Vagina (tissue), 2 donors: ENCODE data around the gene SLC16A11. TPM values are rescaled to one million over a fixed set of nuclear protein-coding genes. Genes with fewer than 3 reads are reported as not detected.
"Not testable (repeated sequence)": the region's sequence is repeated elsewhere in the genome, so short reads cannot be mapped to it uniquely, and the experiment has no call there.

Source experiments
- DNase-seq, 2 donors: peaks; one replicate each; pipeline ENCODE4 v3.0.0-alpha.2; 2017; ENCODE audit errors: extremely low spot score in 2 of 2
- H3K27ac ChIP-seq: fragments of 200-600 bp; sonication (generic); one replicate; pipeline ENCODE4 v1.5.1; 2019
- H3K27me3 ChIP-seq: fragments of 200-600 bp; sonication (generic); one replicate; pipeline ENCODE4 v1.5.1; 2019
- H3K36me3 ChIP-seq, 2 donors: fragments of 200-600 bp; sonication (generic); one replicate each; pipeline ENCODE4 v1.5.1; 2017 to 2019
- H3K4me1 ChIP-seq: fragments of 200-600 bp; sonication (generic); one replicate; pipeline ENCODE4 v1.5.1; 2019
- H3K4me3 ChIP-seq, 2 donors: fragments of 200-600 bp; sonication (generic); 1 replicate in 1 of 2; 2 replicates in 1 of 2; pipeline ENCODE4 v1.5.1; 2016 to 2019
- H3K9me3 ChIP-seq: fragments of 200-600 bp; sonication (generic); one replicate; pipeline ENCODE4 v1.5.1; 2019
- POLR2A ChIP-seq, 2 donors: fragments of 450-650 bp; IDR thresholded peaks; one replicate each; pipeline ENCODE4 v1.6.1; 2017; ENCODE audit warnings: antibody characterized with exemption in 2 of 2, mild to moderate bottlenecking in 2 of 2, moderate library complexity in 2 of 2
- POLR2AphosphoS5 ChIP-seq, 2 donors: sonication (generic); formaldehyde crosslinking; IDR thresholded peaks; one replicate each; pipeline ENCODE4 v1.9.0; 2017; ENCODE audit warnings: antibody characterized with exemption in 2 of 2, mild to moderate bottlenecking in 2 of 2, low read depth in 1 of 2; ENCODE audit not compliant: insufficient read depth in 1 of 2
- intact Hi-C: fragments of 100-400 bp; cut with DNase I; formaldehyde crosslinking; loops from one replicate; pipeline ENCODE4 v1.15.1; 2023
- microRNA counts, 2 donors: library from miRNA; unstranded; fragments of <30 nt; microRNA quantifications; one replicate each; lab custom pipeline; 2016 to 2017
- small RNA-seq: library from RNA; depleted of rRNA; stranded (forward); fragments of <200 nt; gene quantifications from one replicate; pipeline ENCODE3, GENCODE V24; 2016
- total RNA-seq: library from RNA; depleted of rRNA; stranded (reverse); fragments of >200 nt; gene quantifications from one replicate; pipeline ENCODE4 v1.2.3, GENCODE V29; 2016
- TF ChIP-seq, protein P1 (sequence below), 3 experiments: fragments of 450-650 bp in 2 of 3; fragments of 200-600 bp in 1 of 3; sonication (generic) in 1 of 3; IDR thresholded peaks; one replicate each; pipeline ENCODE4 v1.5.1; 2017 to 2019; ENCODE audit warnings: antibody characterized with exemption in 3 of 3, mild to moderate bottlenecking in 2 of 3, moderate library complexity in 2 of 3

SLC16A11 gene
- total RNA-seq, 1 donor from 2014 or later = not detected

GRCh38 chr17:6994666-6995256 is 49.1 kb downstream of the SLC16A11 start:
- H3K36me3 ChIP-seq = peaks cover 0 to 15% of the 10 kb centered on the region in 2 donors
- DNase-seq = no peak
- H3K9me3 ChIP-seq = no peaks in the 10 kb centered on the region
- intact Hi-C loops = no loop called here
- TF ChIP-seq POLR2A (IDR thresholded peaks at IDR 0.05) (no peak), POLR2AphosphoS5 (IDR thresholded peaks at IDR 0.05; ENCODE audit: insufficient read depth in 1 of 2, low read depth in 1 of 2) (no peak)
- TF ChIP-seq, protein P1, sequence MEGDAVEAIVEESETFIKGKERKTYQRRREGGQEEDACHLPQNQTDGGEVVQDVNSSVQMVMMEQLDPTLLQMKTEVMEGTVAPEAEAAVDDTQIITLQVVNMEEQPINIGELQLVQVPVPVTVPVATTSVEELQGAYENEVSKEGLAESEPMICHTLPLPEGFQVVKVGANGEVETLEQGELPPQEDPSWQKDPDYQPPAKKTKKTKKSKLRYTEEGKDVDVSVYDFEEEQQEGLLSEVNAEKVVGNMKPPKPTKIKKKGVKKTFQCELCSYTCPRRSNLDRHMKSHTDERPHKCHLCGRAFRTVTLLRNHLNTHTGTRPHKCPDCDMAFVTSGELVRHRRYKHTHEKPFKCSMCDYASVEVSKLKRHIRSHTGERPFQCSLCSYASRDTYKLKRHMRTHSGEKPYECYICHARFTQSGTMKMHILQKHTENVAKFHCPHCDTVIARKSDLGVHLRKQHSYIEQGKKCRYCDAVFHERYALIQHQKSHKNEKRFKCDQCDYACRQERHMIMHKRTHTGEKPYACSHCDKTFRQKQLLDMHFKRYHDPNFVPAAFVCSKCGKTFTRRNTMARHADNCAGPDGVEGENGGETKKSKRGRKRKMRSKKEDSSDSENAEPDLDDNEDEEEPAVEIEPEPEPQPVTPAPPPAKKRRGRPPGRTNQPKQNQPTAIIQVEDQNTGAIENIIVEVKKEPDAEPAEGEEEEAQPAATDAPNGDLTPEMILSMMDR (IDR thresholded peaks at IDR 0.05) = no peak
- no peaks in the 10 kb centered on the region for H3K27me3 ChIP-seq
- H3K4me1 ChIP-seq = peaks cover 23% of the 10 kb centered on the region
- peak overlapping the region; percentile 58 for H3K27ac ChIP-seq
- peak overlapping the region in 1 of 2 donors; percentile 42 for H3K4me3 ChIP-seq

DNA sequence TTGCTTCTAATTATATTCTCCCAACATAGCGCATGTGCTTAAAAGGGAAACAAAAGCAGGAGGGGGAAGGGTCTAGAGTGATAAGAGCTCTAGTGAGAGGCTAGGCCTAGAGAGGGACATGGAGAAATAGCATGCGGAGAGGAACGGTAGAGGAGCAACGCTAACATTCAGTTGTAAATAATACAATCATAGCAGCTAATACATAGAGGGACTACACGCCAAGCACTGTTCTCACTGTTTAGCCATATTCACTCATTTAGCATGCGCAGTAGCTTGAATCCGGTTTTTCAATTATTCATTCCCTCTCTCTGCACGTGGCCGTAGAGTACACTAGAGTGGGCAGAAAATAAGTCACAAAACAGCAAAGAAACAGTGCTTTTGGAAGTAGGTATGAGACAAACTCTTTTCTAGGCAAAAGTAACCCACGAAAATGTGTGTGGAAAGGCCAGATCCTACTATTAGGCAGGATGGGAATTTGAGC is 49.7 kb downstream of the SLC16A11 start:
- no peaks in the 10 kb centered on the region for H3K9me3 ChIP-seq
- no peak for TF ChIP-seq POLR2A (IDR thresholded peaks at IDR 0.05)
- TF ChIP-seq, protein P1 (IDR thresholded peaks at IDR 0.05) = no peak
- TF ChIP-seq POLR2AphosphoS5 (IDR thresholded peaks at IDR 0.05; ENCODE audit: insufficient read depth in 1 of 2, low read depth in 1 of 2) = no peak
- H3K36me3 ChIP-seq = peaks cover 0 to 10% of the 10 kb centered on the region in 2 donors
- no peak overlapping the region for H3K4me3 ChIP-seq
- no peak for DNase-seq
- H3K27ac ChIP-seq = no peak overlapping the region
- H3K27me3 ChIP-seq = no peaks in the 10 kb centered on the region
- peaks cover 23% of the 10 kb centered on the region for H3K4me1 ChIP-seq
- intact Hi-C loops = no loop called here

- intact Hi-C loops, H3K27ac ChIP-seq, H3K4me3 ChIP-seq, H3K36me3 ChIP-seq, H3K27me3 ChIP-seq, H3K9me3 ChIP-seq, DNase-seq: not testable (repeated sequence)
- H3K4me1 ChIP-seq = peaks cover 23% of the 10 kb centered on the region
Measured at GRCh38 chr17:6993613-6994056, 50.3 kb downstream of the SLC16A11 start.

MicroRNAs within 50 kb of the gene (microRNA counts, 767-probe panel; counts per million panel counts)
- microRNA hsa-miR-195-5p (lab: Ali Mortazavi, UCI) (5,304 to 5,676 counts per million in 2 donors), microRNA hsa-miR-497-5p (lab: Ali Mortazavi, UCI) (2,884 to 4,705 counts per million in 2 donors)

Small RNAs within 50 kb of the gene (small RNA-seq; reads per million reads assigned to genes)
- not detected for gene AC120057.1

Other genes with a start within 250 kb of the SLC16A11 start
- not detected for gene TEKT1, start 212.4 kb downstream of the SLC16A11 start, total RNA-seq
- 16.0 TPM for gene ALOX12, start 48.0 kb downstream of the SLC16A11 start, total RNA-seq
- 155 TPM for gene RNASEK, start 31.5 kb downstream of the SLC16A11 start, total RNA-seq
- gene BCL6B, start 21.0 kb downstream of the SLC16A11 start, total RNA-seq = 10.1 TPM
- gene SLC16A13, start 8.1 kb downstream of the SLC16A11 start, total RNA-seq = 2.0 TPM
- 3.7 TPM for gene CLEC10A, start 36.2 kb upstream of the SLC16A11 start, total RNA-seq
- gene ASGR2, start 70.7 kb upstream of the SLC16A11 start, total RNA-seq = 2.7 TPM
- 2.5 TPM for gene ASGR1, start 135.3 kb upstream of the SLC16A11 start, total RNA-seq
- 23.3 TPM for gene DLG4, start 175.7 kb upstream of the SLC16A11 start, total RNA-seq
- 957 TPM for gene ACADVL, start 175.8 kb upstream of the SLC16A11 start, total RNA-seq
- gene DVL2, start 190.4 kb upstream of the SLC16A11 start, total RNA-seq = 53.0 TPM
- gene PHF23, start 195.4 kb upstream of the SLC16A11 start, total RNA-seq = 24.8 TPM
- 395 TPM for gene GABARAP, start 198.4 kb upstream of the SLC16A11 start, total RNA-seq
- gene CTDNEP1, start 207.6 kb upstream of the SLC16A11 start, total RNA-seq = 64.6 TPM
- 30.9 TPM for gene ELP5, start 208.1 kb upstream of the SLC16A11 start, total RNA-seq
- 75.9 TPM for gene CLDN7, start 218.4 kb upstream of the SLC16A11 start, total RNA-seq
- 3.2 TPM for gene SLC2A4, start 237.6 kb upstream of the SLC16A11 start, total RNA-seq